Stimulated activated CD4-positive, alpha-beta T cell treated with anti-CD3 and anti-CD28 coated beads, Interleukin-4, amount 100 ng/mL, for 24 hours (primary cell): ENCODE results near the gene RXRA.

Experiments
- DNase-seq: peaks from one replicate; pipeline ENCODE4 v3.0.0-alpha.2; 2020

The RXRA gene

GRCh38 chr9:134371731-134372130 is 45.5 kb downstream of the RXRA start:
- no peak for DNase-seq

- no peak for DNase-seq
These were observed 46.5 kb downstream of the RXRA start for GRCh38 chr9:134372581-134373267.

GRCh38 chr9:134373269-134373668 is 47.0 kb downstream of the RXRA start:
- no peak for DNase-seq

GRCh38 chr9:134373953-134374300 is 47.7 kb downstream of the RXRA start:
- no peak for DNase-seq

- DNase-seq = no peak
These were observed 48.2 kb downstream of the RXRA start for GRCh38 chr9:134374301-134375010.

- DNase-seq = no peak
These were observed 48.7 kb downstream of the RXRA start for GRCh38 chr9:134375011-134375390.

- DNase-seq = no peak
These were observed 49.5 kb downstream of the RXRA start for GRCh38 chr9:134375430-134376385.

GRCh38 chr9:134376386-134377142 is 50.3 kb downstream of the RXRA start:
- DNase-seq = no peak

GRCh38 chr9:134377143-134377484 is 50.9 kb downstream of the RXRA start:
- DNase-seq = no peak

GRCh38 chr9:134377976-134378375 is 51.7 kb downstream of the RXRA start:
- DNase-seq = no peak

GRCh38 chr9:134378901-134379338 is 52.7 kb downstream of the RXRA start:
- no peak for DNase-seq

- no peak for DNase-seq
These were observed 53.6 kb downstream of the RXRA start for GRCh38 chr9:134379831-134380365.

- no peak for DNase-seq
These were observed 54.5 kb downstream of the RXRA start for GRCh38 chr9:134380542-134381271.

GRCh38 chr9:134381272-134381661 is 55.0 kb downstream of the RXRA start:
- DNase-seq = no peak

- peak; percentile 25 for DNase-seq
These were observed 55.6 kb downstream of the RXRA start for GRCh38 chr9:134381671-134382516.

GRCh38 chr9:134382733-134383132 is 56.5 kb downstream of the RXRA start:
- no peak for DNase-seq

GRCh38 chr9:134383148-134383547 is 56.9 kb downstream of the RXRA start:
- DNase-seq = no peak

GRCh38 chr9:134384811-134385479 is 58.7 kb downstream of the RXRA start:
- DNase-seq = no peak

GRCh38 chr9:134385915-134386314 is 59.7 kb downstream of the RXRA start:
- no peak for DNase-seq
